Smooth muscle cell (in vitro differentiated cells): ENCODE results near the gene AGAP5. TPM values are rescaled to one million over a fixed set of nuclear protein-coding genes. Genes with fewer than 3 reads are reported as not detected.
"Not testable (repeated sequence)": the region's sequence is repeated elsewhere in the genome, so short reads cannot be mapped to it uniquely, and the experiment has no call there.

Source experiments
- DNase-seq: peaks from one replicate; lab custom pipeline; 2025; ENCODE audit not compliant: unreplicated experiment; lab: John Stamatoyannopoulos, UW
- H2AFZ ChIP-seq: fragments of 200-600 bp; sonication (generic); 2 replicates; pipeline ENCODE4 v1.6.0; 2016; ENCODE audit warnings: antibody characterized with exemption, low read depth, mild to moderate bottlenecking
- H3F3A ChIP-seq: fragments of 200-600 bp; sonication (generic); 2 replicates; pipeline ENCODE4 v1.6.0; 2017; ENCODE audit warnings: antibody characterized with exemption, low read depth
- H3K27ac ChIP-seq: fragments of 200-600 bp; sonication (generic); 2 replicates; pipeline ENCODE4 v1.5.1; 2016; ENCODE audit warnings: low read depth, mild to moderate bottlenecking
- H3K27me3 ChIP-seq: fragments of 200-600 bp; sonication (generic); 2 replicates; pipeline ENCODE4 v1.6.1; 2016; ENCODE audit warnings: low read depth, mild to moderate bottlenecking
- H3K36me3 ChIP-seq: fragments of 200-600 bp; sonication (generic); 2 replicates; pipeline ENCODE4 v1.5.1; 2016; ENCODE audit warnings: low read depth
- H3K4me1 ChIP-seq: fragments of 200-600 bp; sonication (generic); 2 replicates; pipeline ENCODE4 v1.5.1; 2016; ENCODE audit warnings: low read depth
- H3K4me2 ChIP-seq: fragments of 200-600 bp; sonication (generic); 2 replicates; pipeline ENCODE4 v1.6.0; 2016; ENCODE audit warnings: mild to moderate bottlenecking
- H3K4me3 ChIP-seq: fragments of 200-600 bp; sonication (generic); 2 replicates; pipeline ENCODE4 v1.5.1; 2016; ENCODE audit warnings: mild to moderate bottlenecking
- H3K79me2 ChIP-seq: fragments of 200-600 bp; sonication (generic); 2 replicates; pipeline ENCODE4 v1.6.0; 2016; ENCODE audit warnings: low read depth, mild to moderate bottlenecking
- H3K9ac ChIP-seq: fragments of 200-600 bp; sonication (generic); 2 replicates; pipeline ENCODE4 v1.6.0; 2016; ENCODE audit warnings: low read depth
- H3K9me3 ChIP-seq: fragments of 200-600 bp; sonication (generic); replicated peaks from 2 replicates; pipeline ENCODE4 v1.5.1; 2016; ENCODE audit warnings: low read depth
- H4K20me1 ChIP-seq: fragments of 200-600 bp; sonication (generic); 2 replicates; pipeline ENCODE4 v1.6.0; 2016; ENCODE audit warnings: low read depth
- WGBS: methylation state at CpG from one replicate; pipeline ENCODE4 v1.1.7; 2016; ENCODE audit warnings: low lambda C conversion rate; 5-methylcytosine and 5-hydroxymethylcytosine counted together
- polyA plus RNA-seq: library from polyadenylated mRNA; unstranded; fragments of >200 nt; fragmentation: Nextera tagmentation; extraction: Ambion mirVana; gene quantifications from 2 replicates; pipeline ENCODE4 v1.2.1, GENCODE V29; 2016
- total RNA-seq: library from RNA; depleted of rRNA; stranded (reverse); fragments of >200 nt; gene quantifications from 2 replicates; pipeline ENCODE4 v1.2.3, GENCODE V29; 2014
- TF ChIP-seq, protein P1 (sequence below): fragments of 200-600 bp; sonication (generic); IDR thresholded peaks from 2 replicates; pipeline ENCODE4 v1.5.1; 2017; ENCODE audit warnings: borderline replicate concordance, mild to moderate bottlenecking, antibody characterized with exemption; ENCODE audit not compliant: insufficient read depth, poor library complexity, severe bottlenecking

Gene AGAP5
- total RNA-seq (4.1 and 7.8 TPM in 2 replicates), polyA plus RNA-seq (1.4 and 3.2 TPM in 2 replicates)

DNA sequence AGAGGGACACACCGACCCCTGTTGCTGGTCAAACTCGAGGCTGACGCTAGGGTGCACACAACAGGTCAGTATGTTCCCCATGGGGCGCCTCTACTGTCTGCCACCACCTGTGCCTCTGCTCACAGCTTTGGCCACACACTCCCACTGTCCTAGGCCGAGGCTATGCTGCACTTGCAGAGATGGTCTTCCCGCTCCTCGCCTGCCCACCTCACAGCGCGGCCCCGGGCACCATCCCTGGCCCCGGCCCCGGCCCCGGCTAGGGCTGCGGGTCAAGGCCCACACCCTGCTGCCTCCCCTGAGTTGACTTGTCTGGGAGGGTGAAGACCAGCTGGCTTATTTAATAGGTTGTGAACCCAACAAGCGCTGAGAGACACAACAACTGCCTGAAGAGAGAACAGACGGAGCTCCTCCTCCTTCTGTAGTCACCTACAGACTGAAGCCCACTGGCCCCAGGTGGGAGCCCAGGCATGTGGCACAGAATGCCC lies at the start of gene AGAP5:
Gene AGAP5 (minus strand): TSS at position 435 of the 485 bp plus-strand sequence. CDS start 354 bp downstream, at position 81.
- WGBS = 96% methylated on average over 16 of the region's 16 CpGs

DNA sequence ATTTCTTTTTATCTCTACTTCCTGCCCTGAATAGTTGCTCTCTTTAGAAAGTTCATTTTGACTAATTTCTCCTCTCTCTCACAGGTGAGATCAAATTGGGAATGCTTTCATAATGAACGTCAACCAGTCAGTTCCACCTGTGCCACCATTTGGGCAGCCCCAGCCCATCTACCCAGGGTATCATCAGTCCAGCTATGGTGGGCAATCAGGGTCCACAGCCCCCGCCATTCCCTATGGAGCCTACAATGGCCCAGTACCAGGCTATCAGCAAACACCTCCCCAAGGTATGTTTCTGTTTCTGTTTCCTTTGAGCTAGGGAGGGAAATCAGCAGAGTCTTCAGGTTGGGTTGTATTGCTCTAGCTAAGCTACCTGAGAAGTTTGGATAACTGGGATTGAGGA lies 48.8 kb upstream of the AGAP5 start:
- WGBS = 100% methylated on average over 2 of the region's 2 CpGs
- H3K36me3 ChIP-seq = peaks cover 9% of the 10 kb centered on the region
- no peak for DNase-seq
- peaks cover 79% of the 10 kb centered on the region for H3K79me2 ChIP-seq
- H3K4me2 ChIP-seq = no peak overlapping the region
- peaks cover 20% of the 10 kb centered on the region for H3K4me1 ChIP-seq
- H3F3A ChIP-seq = no peaks in the 10 kb centered on the region
- TF ChIP-seq, protein P1, sequence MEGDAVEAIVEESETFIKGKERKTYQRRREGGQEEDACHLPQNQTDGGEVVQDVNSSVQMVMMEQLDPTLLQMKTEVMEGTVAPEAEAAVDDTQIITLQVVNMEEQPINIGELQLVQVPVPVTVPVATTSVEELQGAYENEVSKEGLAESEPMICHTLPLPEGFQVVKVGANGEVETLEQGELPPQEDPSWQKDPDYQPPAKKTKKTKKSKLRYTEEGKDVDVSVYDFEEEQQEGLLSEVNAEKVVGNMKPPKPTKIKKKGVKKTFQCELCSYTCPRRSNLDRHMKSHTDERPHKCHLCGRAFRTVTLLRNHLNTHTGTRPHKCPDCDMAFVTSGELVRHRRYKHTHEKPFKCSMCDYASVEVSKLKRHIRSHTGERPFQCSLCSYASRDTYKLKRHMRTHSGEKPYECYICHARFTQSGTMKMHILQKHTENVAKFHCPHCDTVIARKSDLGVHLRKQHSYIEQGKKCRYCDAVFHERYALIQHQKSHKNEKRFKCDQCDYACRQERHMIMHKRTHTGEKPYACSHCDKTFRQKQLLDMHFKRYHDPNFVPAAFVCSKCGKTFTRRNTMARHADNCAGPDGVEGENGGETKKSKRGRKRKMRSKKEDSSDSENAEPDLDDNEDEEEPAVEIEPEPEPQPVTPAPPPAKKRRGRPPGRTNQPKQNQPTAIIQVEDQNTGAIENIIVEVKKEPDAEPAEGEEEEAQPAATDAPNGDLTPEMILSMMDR = no peak
- H3K9ac ChIP-seq = no peak overlapping the region
- no peak overlapping the region for H3K27ac ChIP-seq
- H4K20me1 ChIP-seq = peaks cover 35% of the 10 kb centered on the region
- H3K9me3 ChIP-seq = no peaks in the 10 kb centered on the region
- peak overlapping the region; percentile 10 for H3K4me3 ChIP-seq
- H2AFZ ChIP-seq = no peak overlapping the region
- H3K27me3 ChIP-seq = no peaks in the 10 kb centered on the region

More for the DNA sequence above, at the start of gene AGAP5:
- H3K4me1 ChIP-seq, H3K36me3 ChIP-seq, H2AFZ ChIP-seq, H3K4me3 ChIP-seq, H3K9ac ChIP-seq, H3K9me3 ChIP-seq, H3K4me2 ChIP-seq, DNase-seq, H3K27me3 ChIP-seq, H3K79me2 ChIP-seq, H3F3A ChIP-seq, H3K27ac ChIP-seq, H4K20me1 ChIP-seq: not testable (repeated sequence)

DNA sequence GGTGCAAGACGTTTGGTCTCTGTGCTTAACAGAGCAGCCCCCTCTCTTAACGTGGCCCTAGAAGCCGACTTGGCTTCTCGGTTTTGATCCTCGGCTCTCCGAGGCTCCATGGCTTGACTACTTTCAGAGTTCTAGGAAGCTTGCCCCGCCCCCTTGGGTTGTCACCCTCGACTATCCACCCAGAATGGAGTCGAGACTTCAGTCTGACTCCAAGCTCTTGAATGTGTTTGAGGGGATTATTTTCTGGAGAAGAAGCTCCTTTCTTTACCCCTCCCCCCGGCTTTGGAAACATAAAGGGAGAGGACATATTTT lies 46.7 kb upstream of the AGAP5 start:
- under 1% methylated on average over 10 of the region's 10 CpGs for WGBS
- H3K27ac ChIP-seq = peak overlapping the region; percentile 98
- H3K4me1 ChIP-seq = peaks cover 20% of the 10 kb centered on the region
- H3K4me2 ChIP-seq = peak overlapping the region; percentile 100
- peaks cover 15% of the 10 kb centered on the region for H4K20me1 ChIP-seq
- H3K9me3 ChIP-seq = no peaks in the 10 kb centered on the region
- TF ChIP-seq, protein P1 = no peak
- H3K9ac ChIP-seq = peak overlapping the region; percentile 96
- H3K79me2 ChIP-seq = peaks cover 65% of the 10 kb centered on the region
- H3K36me3 ChIP-seq = peaks cover 1% of the 10 kb centered on the region
- H3F3A ChIP-seq = no peaks in the 10 kb centered on the region
- H3K27me3 ChIP-seq = no peaks in the 10 kb centered on the region
- H2AFZ ChIP-seq = peak overlapping the region; percentile 91
- DNase-seq = peak; percentile 59
- peak overlapping the region; percentile 88 for H3K4me3 ChIP-seq

DNA sequence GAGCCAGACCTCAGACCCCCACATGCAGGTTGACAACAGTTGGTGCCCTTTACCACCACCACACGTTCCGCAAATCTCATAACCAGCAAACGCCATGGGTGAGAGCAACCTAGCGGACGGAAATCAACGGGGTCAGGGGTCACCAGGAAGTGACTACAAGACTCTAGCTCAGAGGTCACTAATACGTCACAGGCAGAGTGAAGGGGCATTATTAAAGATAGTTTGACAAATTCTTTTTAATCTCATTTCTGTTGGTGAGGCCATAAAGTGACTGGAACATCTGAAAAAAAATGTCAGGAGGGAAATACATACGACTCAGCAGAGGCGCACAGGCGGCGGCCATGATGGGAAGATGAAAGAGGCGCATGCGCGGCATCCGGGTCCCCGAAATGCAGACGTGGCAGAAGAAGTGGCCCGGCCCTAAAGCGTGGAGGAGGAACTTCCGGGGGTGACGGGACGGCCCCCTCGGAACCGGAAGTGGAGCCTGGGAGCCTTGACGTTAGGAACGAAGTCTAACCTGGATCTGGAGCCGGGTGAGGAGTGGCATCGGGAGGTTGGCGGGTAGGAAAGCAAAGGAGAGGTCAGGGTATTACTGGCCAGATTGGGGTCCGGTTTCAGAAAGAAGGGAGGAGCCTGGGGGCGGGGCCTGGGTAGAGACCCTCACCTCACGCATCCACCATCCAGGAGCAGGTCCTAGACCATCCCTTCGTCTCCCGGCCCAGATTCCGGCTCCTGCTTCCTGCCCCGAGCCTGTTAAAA lies 46.2 kb upstream of the AGAP5 start, which contains the start of gene SEC24C:
Gene SEC24C (plus strand): TSS at position 468 of the 759 bp plus-strand sequence. CDS start 2,461 bp downstream, outside the sequence.
- peak; percentile 76 for DNase-seq
- Histone ChIP-seq H3F3A (no peaks in the 10 kb centered on the region), H3K9ac (peak within 1 kb of the TSS; percentile 96), H3K4me3 (peak within 1 kb of the TSS; percentile 88), H3K27ac (peak within 1 kb of the TSS; percentile 98), H2AFZ (peak within 1 kb of the TSS; percentile 91), H3K27me3 (no peaks in the 10 kb centered on the region), H3K4me2 (peak within 1 kb of the TSS; percentile 100), H3K36me3 (no peaks in the 10 kb centered on the region), H3K9me3 (no peaks in the 10 kb centered on the region), H4K20me1 (peaks cover 10% of the 10 kb centered on the region), H3K79me2 (peaks cover 60% of the 10 kb centered on the region), H3K4me1 (peaks cover 20% of the 10 kb centered on the region)
- under 1% methylated on average over 36 of the region's 36 CpGs for WGBS
- TF ChIP-seq, protein P1 = no peak
